Epithelial cell of esophagus (primary cell): ENCODE results near the gene TRPM3.

ENCODE experiments used
- DNase-seq: peaks from one replicate; pipeline ENCODE4 v3.0.0; 2010; ENCODE audit warnings: low read depth
- H3K4me3 ChIP-seq: 2 replicates; pipeline ENCODE4 v1.5.1; 2011; ENCODE audit warnings: mild to moderate bottlenecking, low read length, control low read depth
- TF ChIP-seq, protein P1 (sequence below): IDR thresholded peaks from 2 replicates; pipeline ENCODE4 v1.5.1; 2011; ENCODE audit warnings: low read depth, mild to moderate bottlenecking, low read length, control low read depth, inconsistent platforms; ENCODE audit not compliant: insufficient read depth; ENCODE audit errors: missing control alignments

TRPM3 gene

DNA sequence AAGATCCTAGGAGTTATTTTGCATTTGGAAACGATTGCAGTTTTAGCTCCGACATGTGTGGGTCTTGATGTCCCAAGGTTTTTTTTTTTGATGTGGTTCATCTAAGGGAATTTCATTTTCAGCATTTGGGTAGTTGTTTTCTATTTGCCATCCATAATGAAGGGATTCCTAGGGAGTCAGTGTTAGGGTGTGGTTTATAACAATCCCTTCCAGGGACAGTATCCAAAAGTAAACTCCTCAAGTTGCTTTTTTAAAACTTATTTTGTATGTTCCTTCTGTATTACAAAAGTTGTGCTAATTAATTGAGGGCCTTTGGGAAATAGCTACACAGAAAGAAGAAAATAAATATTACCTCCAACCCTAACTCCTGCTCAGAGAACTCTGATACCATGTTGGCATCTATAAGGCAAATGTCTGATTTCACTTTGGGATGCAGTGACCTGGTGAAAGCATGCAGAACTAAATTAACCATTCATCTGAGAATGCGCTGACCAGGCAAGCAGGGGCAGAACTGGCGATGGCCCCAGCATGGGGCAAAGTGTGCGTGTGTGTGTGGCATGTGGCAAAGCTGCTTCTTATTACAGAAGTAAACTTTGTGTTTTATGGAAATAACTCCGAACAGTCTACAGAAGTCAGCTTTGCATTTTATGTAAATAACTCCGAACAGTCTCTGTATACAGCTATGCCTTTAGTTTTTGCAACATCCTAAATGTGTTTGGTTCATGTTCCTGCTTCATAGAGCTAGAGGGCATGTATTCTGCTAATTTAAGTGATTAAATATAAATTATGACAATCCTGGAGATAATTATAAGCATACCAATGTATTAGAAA lies 237.2 kb downstream of the TRPM3 start:
- TF ChIP-seq, protein P1, sequence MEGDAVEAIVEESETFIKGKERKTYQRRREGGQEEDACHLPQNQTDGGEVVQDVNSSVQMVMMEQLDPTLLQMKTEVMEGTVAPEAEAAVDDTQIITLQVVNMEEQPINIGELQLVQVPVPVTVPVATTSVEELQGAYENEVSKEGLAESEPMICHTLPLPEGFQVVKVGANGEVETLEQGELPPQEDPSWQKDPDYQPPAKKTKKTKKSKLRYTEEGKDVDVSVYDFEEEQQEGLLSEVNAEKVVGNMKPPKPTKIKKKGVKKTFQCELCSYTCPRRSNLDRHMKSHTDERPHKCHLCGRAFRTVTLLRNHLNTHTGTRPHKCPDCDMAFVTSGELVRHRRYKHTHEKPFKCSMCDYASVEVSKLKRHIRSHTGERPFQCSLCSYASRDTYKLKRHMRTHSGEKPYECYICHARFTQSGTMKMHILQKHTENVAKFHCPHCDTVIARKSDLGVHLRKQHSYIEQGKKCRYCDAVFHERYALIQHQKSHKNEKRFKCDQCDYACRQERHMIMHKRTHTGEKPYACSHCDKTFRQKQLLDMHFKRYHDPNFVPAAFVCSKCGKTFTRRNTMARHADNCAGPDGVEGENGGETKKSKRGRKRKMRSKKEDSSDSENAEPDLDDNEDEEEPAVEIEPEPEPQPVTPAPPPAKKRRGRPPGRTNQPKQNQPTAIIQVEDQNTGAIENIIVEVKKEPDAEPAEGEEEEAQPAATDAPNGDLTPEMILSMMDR = no peak
- no peak overlapping the region for H3K4me3 ChIP-seq
- DNase-seq = no peak

DNA sequence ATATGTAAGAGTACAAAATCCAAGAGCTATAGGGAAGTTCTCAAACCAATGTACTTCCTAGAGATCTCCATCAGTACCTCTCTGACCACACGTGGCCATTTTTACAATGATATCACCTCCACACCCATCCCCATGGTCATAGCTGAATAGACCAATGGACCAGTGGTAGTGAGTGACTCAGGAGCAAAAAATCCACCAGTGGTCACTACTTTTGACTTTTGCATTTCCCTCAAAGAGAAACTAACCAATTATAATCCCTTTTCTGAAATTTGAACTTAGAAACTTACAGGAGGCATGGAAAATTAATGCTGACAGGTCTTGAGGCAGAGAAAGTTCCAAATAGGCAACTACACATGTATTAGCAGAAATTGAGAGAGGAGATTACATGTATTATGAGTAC lies 238.4 kb downstream of the TRPM3 start:
- DNase-seq = no peak
- no peak overlapping the region for H3K4me3 ChIP-seq
- TF ChIP-seq, protein P1 = no peak

DNA sequence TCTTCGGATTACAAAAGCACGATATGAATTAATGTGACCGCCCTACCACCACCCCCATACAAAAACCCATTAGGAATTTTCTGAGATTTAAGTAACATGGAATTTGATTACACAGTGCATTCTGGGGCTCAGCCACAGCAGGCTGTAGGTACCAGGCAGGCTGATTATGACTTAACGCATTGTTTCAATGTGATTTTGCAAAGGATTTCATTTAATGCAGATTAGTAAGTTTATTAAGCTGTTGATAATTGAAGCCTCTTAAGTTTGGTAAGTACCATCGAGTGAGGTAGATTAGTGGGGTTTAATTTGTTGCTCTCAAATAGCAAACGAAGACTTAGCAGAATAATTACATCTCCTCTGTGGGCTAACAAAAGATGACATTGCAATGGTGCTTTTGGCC lies 240.1 kb downstream of the TRPM3 start:
- TF ChIP-seq, protein P1 = no peak
- no peak overlapping the region for H3K4me3 ChIP-seq
- DNase-seq = no peak

DNA sequence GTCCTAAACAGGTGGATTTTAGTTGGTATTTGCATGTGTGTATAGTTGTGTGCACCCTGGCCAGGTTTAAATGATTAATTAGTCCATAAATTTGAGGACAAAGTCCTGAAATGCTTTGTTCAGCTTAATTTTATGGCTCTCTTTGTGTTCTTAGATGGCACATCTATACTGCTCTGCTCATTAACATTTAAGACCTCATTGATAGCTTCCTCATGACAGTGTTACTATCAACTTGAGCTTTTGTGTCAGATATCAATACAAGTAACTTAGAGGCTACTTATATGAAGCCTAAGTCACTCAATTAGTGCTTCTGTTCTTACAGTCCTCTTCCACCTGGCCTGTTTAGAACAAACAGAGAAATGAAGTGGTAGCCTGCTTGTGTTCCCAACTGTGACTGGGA lies 240.9 kb downstream of the TRPM3 start:
- no peak overlapping the region for H3K4me3 ChIP-seq
- no peak for DNase-seq
- TF ChIP-seq, protein P1 = no peak

DNA sequence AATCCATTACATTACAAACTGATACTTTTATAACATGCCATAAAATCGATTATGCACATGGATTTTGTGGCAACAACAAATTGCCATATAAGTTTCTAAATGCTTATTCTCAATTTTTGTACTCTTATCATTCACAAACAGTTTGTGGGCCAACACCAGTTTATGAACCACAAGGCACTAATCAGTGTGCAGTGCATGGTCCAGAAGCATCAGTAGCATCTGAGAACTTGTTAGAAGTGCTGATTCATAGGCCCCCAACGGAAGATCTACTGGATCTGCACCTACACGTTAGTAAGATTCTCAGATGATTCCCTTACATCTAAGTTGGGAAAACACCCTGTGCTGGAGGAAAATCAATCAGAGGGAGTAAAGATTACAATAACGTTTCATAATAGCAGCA lies 242.8 kb downstream of the TRPM3 start:
- DNase-seq = no peak
- H3K4me3 ChIP-seq = no peak overlapping the region
- TF ChIP-seq, protein P1 = no peak

DNA sequence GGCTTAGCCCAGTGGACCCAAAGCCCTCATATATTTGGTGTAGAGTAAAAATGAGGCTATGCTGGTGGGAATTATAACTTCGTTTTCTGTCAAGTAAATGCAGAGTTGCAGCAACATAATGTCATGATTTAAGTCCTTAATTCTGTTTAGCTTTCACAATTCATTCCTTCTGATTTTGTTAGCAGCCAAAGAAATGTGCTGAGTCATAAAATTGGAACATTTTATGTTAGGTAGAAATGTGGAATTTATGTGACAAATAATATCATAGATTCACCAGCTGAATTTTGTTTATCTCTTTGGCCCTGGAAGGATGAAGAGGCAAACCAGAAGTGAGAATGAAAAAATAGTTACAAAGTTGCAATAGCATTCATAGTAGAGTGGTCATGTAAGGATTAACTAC lies 247.0 kb downstream of the TRPM3 start:
- TF ChIP-seq, protein P1 = no peak
- H3K4me3 ChIP-seq = no peak overlapping the region
- no peak for DNase-seq

DNA sequence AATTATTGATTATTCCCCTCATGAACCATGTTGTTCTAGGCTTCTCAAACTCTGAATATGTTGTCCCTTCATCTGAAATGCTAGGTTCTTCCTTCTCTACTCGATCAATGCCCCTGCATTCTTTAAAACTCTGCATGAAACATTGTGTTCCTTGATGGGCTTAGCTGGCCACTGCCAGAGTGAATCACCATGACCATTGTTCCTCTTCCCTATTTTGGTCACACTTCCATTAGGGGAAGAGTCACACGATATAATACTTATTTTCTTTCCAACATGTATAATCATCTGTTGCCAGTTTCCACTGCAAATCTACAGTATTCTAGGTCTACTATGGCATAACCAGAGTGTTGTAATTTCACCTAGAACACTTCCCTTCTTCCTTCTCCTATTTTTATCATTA lies 247.9 kb downstream of the TRPM3 start:
- no peak overlapping the region for H3K4me3 ChIP-seq
- DNase-seq = no peak
- TF ChIP-seq, protein P1 = no peak
